Measurements from ENCODE around the gene SNAI3. TPM values are rescaled to one million over a fixed set of nuclear protein-coding genes. Genes with fewer than 3 reads are reported as not detected.

SNAI3 gene
- total and polyA plus RNA-seq, 2 of the 4 experiments (the other 2 are of a cell fraction) = 0.21 TPM; not detected in 1

GRCh38 chr16:88687676-88688012 is 1.3 kb upstream of the SNAI3 start:
- intact Hi-C loops (cut with micrococcal nuclease) = no loop called here
- H3K4ac ChIP-seq (ENCODE audit: low read depth, low read length) = no peak overlapping the region

More at GRCh38 chr16:88687676-88688012, 1.3 kb upstream of the SNAI3 start:
- Histone ChIP-seq H2AK9ac (replicated peaks; ENCODE audit: low read depth, low read length, poor library complexity) (no peak overlapping the region), H3K9me1 (ENCODE audit: insufficient read depth, low read length) (no peaks in the 10 kb centered on the region), H2BK20ac (ENCODE audit: low read depth, low read length) (no peak overlapping the region), H3K9me3 (ENCODE audit: control insufficient read depth, insufficient read depth, low read length) (no peaks in the 10 kb centered on the region), H3K56ac (ENCODE audit: extremely low read depth, insufficient read depth, low read length) (no peak overlapping the region), H3K14ac (replicated peaks; ENCODE audit: low read depth, low read length) (no peak overlapping the region), H3K4me3 (ENCODE audit: insufficient read depth, low read depth, low read length) (no peak overlapping the region), H3K4me1 (ENCODE audit: control insufficient read depth, insufficient read depth, low read length) (peaks cover 7% of the 10 kb centered on the region; the same call in 1 of the 2 replicates), H3K36me3 (ENCODE audit: control insufficient read depth, insufficient read depth, low read length) (no peaks in the 10 kb centered on the region), H4K91ac (ENCODE audit: insufficient read depth, low read depth, low read length) (no peak overlapping the region), H3K4me2 (ENCODE audit: low read depth, low read length) (no peak overlapping the region), H2BK15ac (ENCODE audit: low read depth, low read length) (no peak overlapping the region), H3K23ac (ENCODE audit: low read depth, low read length) (no peak overlapping the region), H2AFZ (replicated peaks; ENCODE audit: low read length, poor library complexity) (no peak overlapping the region), H3K18ac (ENCODE audit: low read depth, low read length) (no peak overlapping the region), H4K20me1 (ENCODE audit: insufficient read depth, low read length) (peaks cover 7% of the 10 kb centered on the region; the same call in 1 of the 2 replicates), H2BK5ac (ENCODE audit: low read depth, low read length, poor library complexity, severe bottlenecking) (no peak overlapping the region), H2AK5ac (ENCODE audit: low read depth, low read length) (no peak overlapping the region), H3K27me3 (ENCODE audit: control insufficient read depth, insufficient read depth, low read length) (peaks cover 40% of the 10 kb centered on the region), H3K79me1 (ENCODE audit: low read depth in 1 of 2, low read length in 2 of 2) (no peaks in the 10 kb centered on the region), H2BK120ac (ENCODE audit: low read depth, low read length) (no peak overlapping the region), H3K9ac (ENCODE audit: low read depth, low read length) (no peak overlapping the region), H4K5ac (ENCODE audit: low read depth, low read length) (no peak overlapping the region), H4K8ac (ENCODE audit: low read depth in 2 of 2, low read length in 2 of 2) (no peak overlapping the region), H3K27ac (ENCODE audit: insufficient read depth, low read length) (no peak overlapping the region)
- no CpG with 5 or more reads among the region's 3 CpGs for WGBS, 2 experiments (ENCODE audit: extremely low coverage in 2 of 2, insufficient read length in 1 of 2)
- no TSS peak for BruUV-seq (replicated peaks)
- in situ Hi-C loops (cut with MboI; ENCODE audit: low sequenced_read_pairs) (no loop called here), dilution Hi-C loops (cut with HindIII; ENCODE audit: low sequenced_read_pairs, unreplicated experiment) (no loop called here)
- ATAC-seq (ENCODE audit: low read depth) (no peak), DNase-seq (no peak)
- ChIA-PET POLR2A (ENCODE audit: unreplicated experiment) (no interaction called here), CTCF (interaction anchor here (0.7 kb wide), 1 partner anchor 1247 kb away, joined by 3 read pairs; no protein-coding TSS in a partner anchor)
- no peak for TF ChIP-seq NFE2L2 (IDR thresholded peaks at IDR 0.05; ENCODE audit: low read depth, low read length)
- no peak for TF ChIP-seq CEBPB (IDR thresholded peaks at IDR 0.05; ENCODE audit: low read depth, low read length)
- TF ChIP-seq ELK1 (IDR thresholded peaks at IDR 0.05; ENCODE audit: borderline replicate concordance, low read depth, low read length) = no peak
- TF ChIP-seq SMC3 (IDR thresholded peaks at IDR 0.05; ENCODE audit: low read depth, low read length) = no peak
- TF ChIP-seq POLR2A (IDR thresholded peaks at IDR 0.05; ENCODE audit: low read depth, low read length) = no peak
- no peak for TF ChIP-seq FOS (IDR thresholded peaks at IDR 0.05; ENCODE audit: low read depth, low read length)
- no peak for TF ChIP-seq RCOR1 (IDR thresholded peaks at IDR 0.05; ENCODE audit: insufficient replicate concordance, low read length)
- TF ChIP-seq MAZ (IDR thresholded peaks at IDR 0.05; ENCODE audit: borderline replicate concordance, low read depth, low read length) = no peak
- TF ChIP-seq BHLHE40 (IDR thresholded peaks at IDR 0.05; ENCODE audit: low read depth, low read length) = no peak
- no peak for TF ChIP-seq MXI1 (IDR thresholded peaks at IDR 0.05; ENCODE audit: borderline replicate concordance, low read depth, low read length)
- TF ChIP-seq RAD21 (IDR thresholded peaks at IDR 0.05; ENCODE audit: low read length) = no peak
- TF ChIP-seq CTCF (conservative IDR thresholded peaks at IDR 0.05; ENCODE audit: low read depth, low read length) = no peak
- TF ChIP-seq MAFK (IDR thresholded peaks at IDR 0.05; ENCODE audit: low read depth, low read length) = no peak
- no peak for TF ChIP-seq USF2 (IDR thresholded peaks at IDR 0.05; ENCODE audit: low read depth, low read length)
- TF ChIP-seq CHD1 (IDR thresholded peaks at IDR 0.05; ENCODE audit: low read depth, low read length) = no peak
- no peak for TF ChIP-seq RFX5 (IDR thresholded peaks at IDR 0.05; ENCODE audit: low read depth, low read length)

Measured in IMR-90 (cell line).